Loucy (cell line): Measurements from ENCODE around the gene STX18.

Source experiments
- EZH2phosphoT487 ChIP-seq: fragments of 200-600 bp; IDR thresholded peaks from 2 replicates; pipeline ENCODE4 v1.6.1; 2018; ENCODE audit warnings: antibody characterized with exemption, mild to moderate bottlenecking, moderate library complexity, borderline replicate concordance
- TF ChIP-seq, protein P1 (sequence below): fragments of 200-600 bp; sonication (generic); conservative IDR thresholded peaks from 2 replicates; pipeline ENCODE4 v1.5.1; 2014; ENCODE audit warnings: mild to moderate bottlenecking, antibody characterized with exemption, low read length

DNA sequence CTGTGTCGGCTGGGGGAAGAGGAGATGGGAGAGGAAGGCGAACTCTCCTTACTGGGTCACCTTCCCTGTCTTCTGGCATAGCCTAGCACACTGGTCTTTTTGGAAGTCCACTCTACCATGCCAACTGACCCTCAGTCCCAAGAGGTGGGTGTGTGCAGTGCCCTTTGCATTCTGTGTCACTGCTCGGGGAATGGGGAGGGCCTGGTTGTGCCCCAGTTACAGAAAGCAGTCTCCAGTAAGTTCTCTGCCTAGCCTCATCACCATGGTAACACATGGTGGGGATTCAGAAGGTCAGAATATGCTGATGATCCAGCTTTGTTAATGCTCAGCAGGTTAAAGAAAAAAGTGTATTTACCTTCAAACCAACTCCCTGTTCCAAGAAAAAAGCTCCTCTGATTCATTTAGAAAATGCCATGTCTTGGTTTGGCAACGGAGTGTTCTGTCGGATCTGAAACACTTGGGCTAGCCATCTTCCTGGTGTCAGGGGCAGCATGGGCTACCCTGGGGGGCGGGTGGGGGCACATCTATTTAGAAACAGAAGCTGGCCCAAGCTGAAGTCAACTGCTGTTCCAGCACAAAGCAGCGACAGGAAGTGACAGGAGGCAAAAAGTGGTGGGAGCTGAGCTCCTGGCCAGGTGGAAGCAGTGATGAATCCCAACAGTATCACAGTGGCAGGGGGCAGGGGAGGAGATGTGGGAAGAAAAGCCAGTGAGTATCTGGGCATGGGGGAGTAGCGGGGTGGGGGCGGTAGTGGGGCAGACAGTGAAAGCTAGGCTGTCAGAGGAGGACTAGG, 117.9 kb downstream of the STX18 start:
- TF ChIP-seq, protein P1, sequence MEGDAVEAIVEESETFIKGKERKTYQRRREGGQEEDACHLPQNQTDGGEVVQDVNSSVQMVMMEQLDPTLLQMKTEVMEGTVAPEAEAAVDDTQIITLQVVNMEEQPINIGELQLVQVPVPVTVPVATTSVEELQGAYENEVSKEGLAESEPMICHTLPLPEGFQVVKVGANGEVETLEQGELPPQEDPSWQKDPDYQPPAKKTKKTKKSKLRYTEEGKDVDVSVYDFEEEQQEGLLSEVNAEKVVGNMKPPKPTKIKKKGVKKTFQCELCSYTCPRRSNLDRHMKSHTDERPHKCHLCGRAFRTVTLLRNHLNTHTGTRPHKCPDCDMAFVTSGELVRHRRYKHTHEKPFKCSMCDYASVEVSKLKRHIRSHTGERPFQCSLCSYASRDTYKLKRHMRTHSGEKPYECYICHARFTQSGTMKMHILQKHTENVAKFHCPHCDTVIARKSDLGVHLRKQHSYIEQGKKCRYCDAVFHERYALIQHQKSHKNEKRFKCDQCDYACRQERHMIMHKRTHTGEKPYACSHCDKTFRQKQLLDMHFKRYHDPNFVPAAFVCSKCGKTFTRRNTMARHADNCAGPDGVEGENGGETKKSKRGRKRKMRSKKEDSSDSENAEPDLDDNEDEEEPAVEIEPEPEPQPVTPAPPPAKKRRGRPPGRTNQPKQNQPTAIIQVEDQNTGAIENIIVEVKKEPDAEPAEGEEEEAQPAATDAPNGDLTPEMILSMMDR = no peak
- TF ChIP-seq EZH2phosphoT487 = no peak
